ENCODE results near the gene GSS.

GSS gene

DNA sequence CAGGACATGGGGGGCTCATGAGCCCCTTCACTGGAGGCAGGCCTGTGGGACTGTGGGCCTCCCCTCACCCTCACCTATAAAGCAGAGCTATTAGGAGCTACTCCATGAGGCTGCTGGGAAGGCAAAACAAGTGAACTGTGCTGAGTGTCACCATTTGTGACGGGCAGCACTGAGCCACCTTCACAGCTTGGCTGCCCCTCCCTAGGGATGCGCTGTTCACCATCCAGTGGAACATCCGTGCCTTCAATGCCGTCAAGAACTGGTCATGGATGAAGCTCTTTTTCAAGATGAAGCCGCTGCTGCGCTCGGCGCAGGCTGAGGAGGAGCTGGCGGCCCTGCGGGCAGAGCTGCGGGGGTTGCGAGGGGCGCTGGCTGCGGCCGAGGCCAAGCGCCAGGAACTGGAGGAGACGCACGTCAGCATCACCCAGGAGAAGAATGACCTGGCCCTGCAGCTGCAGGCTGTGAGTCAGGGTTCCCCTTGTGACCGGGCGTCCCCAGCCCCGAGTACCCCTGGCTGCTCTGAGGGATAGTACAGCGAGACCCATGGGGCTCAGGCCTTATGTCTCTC lies 38.4 kb upstream of the GSS start:
- TF ChIP-seq, protein P1, sequence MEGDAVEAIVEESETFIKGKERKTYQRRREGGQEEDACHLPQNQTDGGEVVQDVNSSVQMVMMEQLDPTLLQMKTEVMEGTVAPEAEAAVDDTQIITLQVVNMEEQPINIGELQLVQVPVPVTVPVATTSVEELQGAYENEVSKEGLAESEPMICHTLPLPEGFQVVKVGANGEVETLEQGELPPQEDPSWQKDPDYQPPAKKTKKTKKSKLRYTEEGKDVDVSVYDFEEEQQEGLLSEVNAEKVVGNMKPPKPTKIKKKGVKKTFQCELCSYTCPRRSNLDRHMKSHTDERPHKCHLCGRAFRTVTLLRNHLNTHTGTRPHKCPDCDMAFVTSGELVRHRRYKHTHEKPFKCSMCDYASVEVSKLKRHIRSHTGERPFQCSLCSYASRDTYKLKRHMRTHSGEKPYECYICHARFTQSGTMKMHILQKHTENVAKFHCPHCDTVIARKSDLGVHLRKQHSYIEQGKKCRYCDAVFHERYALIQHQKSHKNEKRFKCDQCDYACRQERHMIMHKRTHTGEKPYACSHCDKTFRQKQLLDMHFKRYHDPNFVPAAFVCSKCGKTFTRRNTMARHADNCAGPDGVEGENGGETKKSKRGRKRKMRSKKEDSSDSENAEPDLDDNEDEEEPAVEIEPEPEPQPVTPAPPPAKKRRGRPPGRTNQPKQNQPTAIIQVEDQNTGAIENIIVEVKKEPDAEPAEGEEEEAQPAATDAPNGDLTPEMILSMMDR (IDR thresholded peaks at IDR 0.05; ENCODE audit: borderline replicate concordance, control extremely low read depth, extremely low read depth, insufficient read depth, missing control alignments) = no peak
- DNase-seq (ENCODE audit: low spot score) = no peak
- in situ Hi-C loops (cut with MboI; ENCODE audit: low sequenced_read_pairs, unreplicated experiment) = no loop called here

GRCh38 chr20:34992751-34993417 lies 37.3 kb upstream of the GSS start:
- in situ Hi-C loops (cut with MboI; ENCODE audit: low sequenced_read_pairs, unreplicated experiment) = no loop called here
- DNase-seq (ENCODE audit: low spot score) = no peak
- TF ChIP-seq, protein P1 (IDR thresholded peaks at IDR 0.05; ENCODE audit: borderline replicate concordance, control extremely low read depth, extremely low read depth, insufficient read depth, missing control alignments) = no peak

- TF ChIP-seq, protein P1 (IDR thresholded peaks at IDR 0.05; ENCODE audit: borderline replicate concordance, control extremely low read depth, extremely low read depth, insufficient read depth, missing control alignments) = no peak
Measured at GRCh38 chr20:34990661-34991214, 35.1 kb upstream of the GSS start.

GRCh38 chr20:34990231-34990630 lies 34.6 kb upstream of the GSS start:
- no peak for DNase-seq (ENCODE audit: low spot score)
- in situ Hi-C loops (cut with MboI; ENCODE audit: low sequenced_read_pairs, unreplicated experiment) = no loop called here
- TF ChIP-seq, protein P1 (IDR thresholded peaks at IDR 0.05; ENCODE audit: borderline replicate concordance, control extremely low read depth, extremely low read depth, insufficient read depth, missing control alignments) = no peak

More at GRCh38 chr20:34990661-34991214, 35.1 kb upstream of the GSS start:
- in situ Hi-C loops (cut with MboI; ENCODE audit: low sequenced_read_pairs, unreplicated experiment) = no loop called here
- no peak for DNase-seq (ENCODE audit: low spot score)

GRCh38 chr20:34989670-34990069 lies 34.1 kb upstream of the GSS start:
- TF ChIP-seq, protein P1 (IDR thresholded peaks at IDR 0.05; ENCODE audit: borderline replicate concordance, control extremely low read depth, extremely low read depth, insufficient read depth, missing control alignments) = no peak
- DNase-seq (ENCODE audit: low spot score) = no peak
- in situ Hi-C loops (cut with MboI; ENCODE audit: low sequenced_read_pairs, unreplicated experiment) = no loop called here

- TF ChIP-seq, protein P1 (IDR thresholded peaks at IDR 0.05; ENCODE audit: borderline replicate concordance, control extremely low read depth, extremely low read depth, insufficient read depth, missing control alignments) = no peak
Measured at GRCh38 chr20:34989118-34989517, 33.5 kb upstream of the GSS start.

More at GRCh38 chr20:34989118-34989517, 33.5 kb upstream of the GSS start:
- no peak for DNase-seq (ENCODE audit: low spot score)
- in situ Hi-C loops (cut with MboI; ENCODE audit: low sequenced_read_pairs, unreplicated experiment) = no loop called here
